GM19193 (cell line): ENCODE results near the gene MCTP2.

Experiments used
- POLR2A ChIP-seq: IDR thresholded peaks from 4 replicates; pipeline ENCODE4 v1.6.1; 2011; ENCODE audit not compliant: insufficient read depth, insufficient read length; ENCODE audit errors: extremely low read depth

MCTP2 gene

DNA sequence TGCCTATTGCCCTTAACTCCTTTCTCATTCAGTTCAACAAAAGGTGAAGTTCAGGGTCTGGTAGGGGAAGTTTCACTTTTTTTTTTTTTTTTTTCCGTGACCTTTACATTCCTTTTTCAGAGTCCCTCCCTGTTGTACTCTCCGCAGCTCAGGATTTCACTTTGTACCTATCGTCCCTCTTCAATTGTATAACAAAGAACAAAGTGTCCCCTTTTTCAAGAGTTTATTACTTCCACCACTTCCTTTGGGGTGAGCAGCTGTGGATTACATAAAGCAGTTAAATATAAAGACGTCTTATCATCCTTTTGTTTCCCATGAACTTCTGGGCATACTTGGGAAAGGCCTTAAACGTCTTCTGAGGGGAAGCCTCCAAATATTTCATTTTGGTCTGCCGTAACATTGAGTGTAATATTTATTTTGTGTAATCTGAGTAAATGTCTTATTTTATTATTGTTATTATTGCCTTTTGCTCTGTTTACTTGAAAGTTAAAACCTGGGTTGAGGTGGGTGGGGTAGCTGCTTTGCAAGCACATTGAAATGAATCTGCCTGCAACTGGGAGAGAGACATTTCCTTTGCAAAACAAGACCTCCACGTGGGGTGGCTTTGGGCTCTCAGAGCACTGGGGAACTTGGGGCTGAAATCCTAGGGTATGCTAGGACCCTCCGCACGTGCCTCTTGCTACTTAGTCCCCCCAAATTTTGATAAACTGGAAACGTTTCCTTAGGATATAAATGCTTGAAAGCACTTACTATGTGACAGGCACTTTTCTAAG, 169.4 kb downstream of the MCTP2 start:
- no peak for TF ChIP-seq POLR2A

DNA sequence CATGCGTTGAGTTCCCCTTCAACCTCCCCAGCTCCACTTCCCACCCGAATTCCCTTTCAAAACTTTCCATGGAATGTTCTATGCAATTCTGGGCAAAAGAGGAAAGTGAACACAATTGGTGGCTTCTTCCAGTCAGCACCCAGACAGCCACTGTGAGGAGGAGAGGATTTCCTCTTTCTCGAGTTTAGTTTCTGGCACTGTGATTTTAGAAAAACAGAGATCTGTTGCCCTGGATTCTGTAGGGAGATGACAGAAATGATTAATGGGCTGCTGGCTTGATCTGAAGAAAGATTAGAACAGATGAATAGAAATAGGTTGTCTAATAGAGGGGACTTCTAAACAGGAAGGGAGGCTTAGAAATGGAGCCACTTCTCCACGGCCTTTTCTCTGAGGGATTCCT, 172.0 kb downstream of the MCTP2 start:
- TF ChIP-seq POLR2A = no peak

DNA sequence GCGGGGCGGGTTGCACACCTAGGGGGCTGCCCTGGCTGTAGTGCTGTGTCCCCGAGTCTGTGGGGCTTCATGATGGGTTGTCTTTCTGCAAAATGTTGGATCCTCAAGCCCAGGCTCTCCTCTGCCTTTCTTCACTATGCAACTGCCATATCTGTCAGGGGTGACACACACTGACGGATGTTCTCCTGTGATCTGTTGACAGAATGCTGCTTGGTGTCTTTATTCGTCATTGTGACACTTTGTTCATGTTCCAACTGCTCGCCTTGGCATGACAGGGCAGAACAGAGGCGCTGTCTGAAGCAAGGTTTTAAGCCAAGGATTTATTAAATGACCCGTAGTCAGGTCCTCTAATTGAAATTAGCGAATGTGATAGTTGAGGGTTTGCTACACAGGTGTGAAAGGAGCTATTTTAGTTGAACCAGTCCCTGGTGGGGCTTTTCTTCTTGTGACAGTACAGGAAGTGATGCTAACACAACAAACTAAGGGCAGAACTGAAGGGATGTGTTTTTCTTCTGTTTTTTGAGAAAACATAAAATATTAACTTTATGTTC, 173.4 kb downstream of the MCTP2 start:
- TF ChIP-seq POLR2A = no peak

DNA sequence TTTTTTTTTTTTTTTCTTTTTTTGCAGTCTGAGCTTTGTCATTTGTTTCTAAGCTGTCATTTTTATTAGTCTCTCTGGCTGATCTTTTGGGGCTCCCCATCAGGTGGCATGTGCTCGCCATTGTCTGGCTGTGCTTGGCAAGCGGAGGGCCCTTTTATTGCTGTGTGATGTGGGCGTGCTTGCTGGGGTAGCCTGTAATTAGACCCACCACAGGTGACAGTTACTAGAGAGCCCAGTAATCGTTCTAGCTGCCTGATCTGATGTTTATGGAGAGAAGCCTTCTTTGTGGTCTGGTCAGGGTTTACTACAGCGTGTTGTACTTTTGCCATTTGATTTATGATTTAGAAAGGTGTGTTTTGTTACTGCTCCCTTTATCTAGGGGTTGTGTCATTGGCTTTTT, 179.9 kb downstream of the MCTP2 start:
- no peak for TF ChIP-seq POLR2A

DNA sequence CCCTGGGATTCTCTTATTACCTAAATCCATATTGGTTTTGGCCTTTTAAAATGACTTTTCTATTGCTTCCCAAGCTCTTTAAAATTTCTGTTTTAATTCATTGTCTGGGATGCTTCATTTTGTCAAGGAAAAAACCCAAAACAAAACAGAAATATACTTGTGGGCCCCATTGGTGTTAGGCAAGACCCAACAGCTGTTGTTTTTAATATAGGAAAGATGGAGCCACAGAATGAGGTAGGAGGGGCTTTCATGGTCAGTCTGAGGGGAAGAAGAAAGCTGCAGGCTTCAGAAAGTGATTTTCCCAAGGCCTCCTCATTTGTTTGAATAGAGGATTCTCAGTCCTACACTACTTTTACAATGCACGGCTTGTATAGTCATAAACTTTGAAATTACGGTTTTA, 180.5 kb downstream of the MCTP2 start:
- TF ChIP-seq POLR2A = no peak

DNA sequence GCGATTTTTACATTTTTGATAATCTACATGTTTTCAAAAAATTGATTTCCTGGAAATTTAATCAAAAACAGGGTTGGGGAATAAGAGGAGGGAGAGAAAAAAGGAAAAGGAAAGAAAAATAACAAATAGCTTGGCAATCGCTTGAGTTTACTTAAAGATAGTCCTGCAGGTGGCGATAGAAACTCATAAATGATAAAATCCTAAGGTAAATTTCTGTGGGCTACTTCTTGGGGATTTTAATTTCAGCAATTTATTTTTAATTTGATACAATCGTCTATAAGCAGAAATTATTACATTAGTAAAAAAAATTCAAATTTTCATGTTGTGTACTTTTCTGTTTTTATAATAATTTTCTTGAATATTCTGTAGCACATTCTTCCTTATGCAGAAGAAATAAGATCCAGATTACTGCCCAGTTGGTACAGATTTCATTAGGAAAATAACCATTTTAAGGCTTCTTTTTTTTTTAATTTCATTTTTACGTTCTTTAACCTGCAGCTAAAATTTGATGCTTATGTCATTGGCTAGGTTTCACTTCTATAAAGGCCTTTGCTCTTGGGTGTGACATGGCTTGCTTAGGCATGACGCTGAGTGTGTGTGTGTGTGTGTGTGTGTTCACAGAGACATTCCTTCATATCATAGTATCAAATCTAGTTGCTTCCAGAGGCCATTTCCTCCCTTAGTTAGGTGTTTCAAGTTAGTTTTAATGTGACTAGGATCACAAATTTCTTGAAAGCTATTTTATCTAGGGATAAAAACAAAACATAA, 181.8 kb downstream of the MCTP2 start:
- TF ChIP-seq POLR2A = no peak

DNA sequence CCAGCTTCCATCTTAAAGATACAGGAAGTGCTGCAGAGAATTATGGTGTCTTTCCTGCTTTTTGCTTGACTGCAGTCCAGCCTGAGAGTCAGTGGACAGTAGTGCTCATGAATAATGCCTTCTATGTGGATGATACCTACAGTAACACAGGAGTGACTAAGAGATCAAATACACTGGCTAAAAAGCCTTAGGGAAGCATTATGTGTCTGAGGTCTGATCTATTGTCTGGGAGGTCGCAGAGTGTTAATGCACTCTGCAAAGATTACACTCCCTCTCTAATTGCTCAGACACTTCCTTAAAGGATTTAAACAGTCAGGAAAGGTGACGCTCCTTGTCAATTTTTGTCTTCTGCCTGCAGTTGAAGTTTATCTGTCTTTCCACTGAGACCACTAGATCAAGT, 183.6 kb downstream of the MCTP2 start:
- TF ChIP-seq POLR2A = no peak

DNA sequence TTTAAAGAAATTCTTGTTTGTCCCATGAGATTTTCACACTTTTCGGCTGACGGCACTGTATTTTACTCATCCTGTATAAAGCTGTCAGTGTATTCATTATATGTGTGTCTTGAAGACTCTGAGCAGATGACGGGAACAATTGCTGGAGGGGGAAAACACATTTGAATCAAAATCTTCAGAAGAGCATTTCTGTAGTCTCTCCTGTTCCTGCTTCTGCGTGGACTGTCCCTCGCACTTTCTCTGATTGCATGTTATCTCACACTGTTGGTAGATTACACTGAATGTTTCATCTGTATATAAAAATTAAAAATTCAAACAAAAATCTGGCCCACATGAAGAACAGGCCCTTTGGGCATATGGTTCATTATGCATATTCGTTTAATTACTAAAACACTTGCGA, 184.9 kb downstream of the MCTP2 start:
- TF ChIP-seq POLR2A = no peak

DNA sequence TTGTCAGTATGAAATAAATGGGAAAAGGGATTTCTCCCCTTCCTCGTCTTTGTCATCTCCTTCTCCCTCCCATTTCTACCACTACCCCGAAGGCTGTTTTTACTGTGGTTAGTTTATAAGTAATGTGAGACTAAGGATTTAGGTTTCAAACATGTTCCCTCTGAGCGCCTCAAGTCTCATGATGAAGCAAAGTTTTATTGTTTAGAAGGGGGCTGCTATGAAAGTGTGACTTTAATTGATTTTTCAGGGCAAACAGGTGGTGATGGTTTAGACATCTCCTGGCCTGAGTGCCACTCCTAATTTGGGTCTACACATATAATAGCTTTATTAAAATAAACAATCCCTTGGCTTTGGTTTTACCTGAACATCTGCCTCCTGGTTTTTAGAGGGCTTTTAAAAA, 185.5 kb downstream of the MCTP2 start:
- no peak for TF ChIP-seq POLR2A

DNA sequence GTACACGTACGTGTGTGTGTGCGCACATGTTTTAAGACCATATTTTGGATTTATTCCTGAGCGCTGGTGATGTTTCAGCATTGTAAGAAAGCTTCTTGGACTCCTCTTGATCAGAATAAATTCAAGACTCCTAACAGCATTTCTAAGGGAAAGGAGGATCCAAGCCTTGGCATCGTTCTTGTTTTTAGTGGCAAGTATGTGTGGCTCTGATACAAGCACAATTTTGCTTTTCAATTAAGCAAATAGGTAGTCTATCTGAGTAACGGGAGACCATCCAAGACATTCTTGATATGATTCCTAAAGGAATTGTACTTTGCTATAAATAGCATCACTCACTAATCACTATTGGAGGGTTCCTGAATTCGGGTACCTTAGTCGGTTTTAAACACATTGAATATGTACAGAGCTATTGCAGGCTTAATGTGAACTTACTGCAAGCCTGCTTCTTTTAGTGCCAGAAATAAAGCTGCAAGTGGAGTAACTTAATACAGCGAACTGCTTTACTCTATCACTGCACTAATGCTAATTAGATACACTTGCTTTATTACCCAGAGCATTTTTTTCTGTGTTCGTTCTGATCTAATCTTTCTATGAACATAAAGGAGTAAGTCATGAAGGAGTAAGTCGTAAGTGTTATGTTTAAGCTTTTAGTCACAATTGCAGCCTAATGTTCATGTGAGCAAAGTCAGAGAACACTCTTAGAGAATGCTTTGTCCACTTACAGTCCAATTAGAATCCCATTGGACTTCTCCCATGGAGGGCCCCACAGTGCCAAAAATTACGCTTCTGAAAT, 186.3 kb downstream of the MCTP2 start:
- no peak for TF ChIP-seq POLR2A

DNA sequence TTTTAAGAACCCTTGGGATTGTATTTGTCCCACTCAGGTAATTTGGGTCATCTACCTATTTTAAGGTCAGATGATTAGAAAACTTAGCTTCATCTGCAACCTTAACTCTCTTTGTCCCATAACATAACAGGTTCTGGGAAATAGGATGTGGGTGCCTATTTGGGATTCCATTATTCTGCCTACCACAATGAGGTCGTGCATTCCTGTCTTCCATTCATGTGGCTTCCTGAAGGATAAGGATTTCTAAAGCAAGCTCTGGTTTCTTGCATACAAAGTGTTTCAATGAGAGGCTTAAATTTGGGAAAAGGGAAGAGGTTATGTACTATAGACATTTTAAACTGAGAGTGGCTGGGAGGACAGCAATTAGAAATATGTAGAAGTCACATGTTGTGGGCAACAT, 190.3 kb downstream of the MCTP2 start:
- no peak for TF ChIP-seq POLR2A

DNA sequence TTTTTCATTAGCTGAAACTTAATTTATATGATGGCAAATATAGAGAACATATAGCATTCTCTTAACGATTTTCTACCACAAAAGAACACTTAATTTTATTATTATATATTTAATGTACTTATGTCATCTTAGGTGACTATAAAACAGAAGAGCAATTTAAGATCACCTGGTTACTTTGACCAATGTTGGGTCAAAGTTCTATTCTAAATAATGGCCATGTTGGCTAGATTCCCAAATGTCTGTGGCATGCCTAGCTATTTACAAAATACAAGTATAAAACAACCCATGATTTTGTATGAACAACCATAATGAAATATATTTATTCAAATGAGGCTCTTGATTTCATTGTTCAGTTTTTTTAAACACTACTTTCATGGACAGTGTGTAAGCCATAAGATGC, 200.9 kb downstream of the MCTP2 start:
- no peak for TF ChIP-seq POLR2A

DNA sequence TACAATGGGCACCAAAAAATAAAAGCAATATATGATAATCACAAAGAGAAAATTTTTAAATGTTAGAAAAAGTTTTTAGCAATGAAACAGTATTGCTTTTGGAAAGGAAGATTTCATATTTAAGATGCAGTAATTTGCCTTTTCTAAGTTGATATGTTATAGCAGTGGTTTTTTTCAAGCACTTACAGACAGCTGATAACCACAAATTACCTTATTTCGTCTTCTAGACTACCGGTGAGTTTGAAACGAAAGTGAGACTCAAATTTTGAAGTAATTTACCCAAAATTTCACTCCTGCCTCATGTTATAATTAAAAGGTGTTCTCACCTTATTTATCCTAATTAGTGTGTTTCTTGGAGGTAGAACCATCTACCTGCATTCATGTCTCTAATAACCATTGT, 207.8 kb downstream of the MCTP2 start:
- TF ChIP-seq POLR2A = no peak

DNA sequence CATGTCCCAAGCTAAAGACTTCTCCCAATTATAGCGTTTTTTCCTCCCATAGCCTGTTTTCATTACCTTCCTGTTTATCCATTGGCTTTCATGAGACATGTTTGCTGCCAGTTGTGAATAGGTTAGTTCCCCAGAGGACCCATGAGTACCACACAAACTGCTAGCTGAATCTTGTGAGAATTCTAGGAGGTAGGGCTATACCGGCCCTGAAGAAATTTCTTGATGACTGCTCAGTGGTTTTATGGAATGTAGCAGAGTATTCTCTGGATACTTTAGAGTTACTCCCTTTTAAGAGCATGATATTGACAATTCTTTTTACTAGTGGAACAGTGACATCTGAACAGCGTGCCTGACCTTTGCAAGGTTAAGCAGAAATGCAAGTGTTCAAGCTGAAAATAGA, 210.4 kb downstream of the MCTP2 start:
- no peak for TF ChIP-seq POLR2A

DNA sequence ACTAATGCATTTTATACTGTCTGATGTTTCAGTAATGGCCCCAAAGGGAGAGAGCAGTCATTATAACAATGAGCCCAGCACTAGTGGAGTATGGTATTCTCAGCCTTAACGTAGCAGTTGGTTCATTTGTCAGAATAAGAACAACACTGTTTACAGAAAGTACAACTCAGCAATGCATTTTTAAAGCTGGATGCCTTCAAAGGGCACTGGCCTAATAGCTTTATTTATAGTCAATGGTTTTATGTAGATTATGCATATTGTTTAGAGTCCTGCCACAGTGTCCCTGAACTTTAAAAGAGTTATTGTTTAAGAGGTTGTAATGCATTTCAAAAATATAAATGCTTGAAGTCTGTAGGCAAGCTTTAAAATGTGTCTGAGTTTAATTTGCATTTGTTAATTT, 211.1 kb downstream of the MCTP2 start:
- no peak for TF ChIP-seq POLR2A
